ENCODE measurements around the gene ZNF513. TPM values are rescaled to one million over a fixed set of nuclear protein-coding genes. Genes with fewer than 3 reads are reported as not detected.
"Not testable (repeated sequence)": the region's sequence is repeated elsewhere in the genome, so short reads cannot be mapped to it uniquely, and the experiment has no call there.

The ZNF513 gene
- polyA plus RNA-seq, 1 donor (not counting 4 experiments of a cell fraction or from before 2014, with no cell fraction given) = 8.9 TPM

- Histone ChIP-seq H3K9ac (ENCODE audit: control insufficient read depth, extremely low read depth, insufficient read depth, low read length) (no peak overlapping the region), H3K4me3 (ENCODE audit: control insufficient read depth in 2 of 3, extremely low read depth in 1 of 3, insufficient read depth in 2 of 3, low read depth in 1 of 3, low read length in 3 of 3) (no peak overlapping the region), H3K4me1 (ENCODE audit: control insufficient read depth, extremely low read depth, insufficient read depth, low read length) (peaks cover 18% of the 10 kb centered on the region), H3K79me2 (ENCODE audit: control insufficient read depth, insufficient read depth, low read length) (peaks cover 84% of the 10 kb centered on the region), H3K36me3 (ENCODE audit: control insufficient read depth in 2 of 2, extremely low read depth in 1 of 2, insufficient read depth in 2 of 2, low read length in 2 of 2) (peaks cover 0 to 3% of the 10 kb centered on the region in 2 experiments), H4K20me1 (ENCODE audit: control insufficient read depth, extremely low read depth, insufficient read depth, low read length) (no peaks in the 10 kb centered on the region), H3K27me3 (ENCODE audit: control insufficient read depth, extremely low read depth, insufficient read depth, low read length) (no peaks in the 10 kb centered on the region), H3K4me2 (ENCODE audit: control insufficient read depth, extremely low read depth, insufficient read depth, low read depth, low read length) (no peak overlapping the region), H3K27ac (ENCODE audit: control insufficient read depth, insufficient read depth, low read length) (peak overlapping the region; percentile 25), H3K9me3 (ENCODE audit: control insufficient read depth, low read depth, low read length) (no peaks in the 10 kb centered on the region), H3K9me1 (ENCODE audit: control insufficient read depth, extremely low read depth, insufficient read depth, low read length) (no peaks in the 10 kb centered on the region), H2AFZ (ENCODE audit: control insufficient read depth, low read length) (no peak overlapping the region)
- TF ChIP-seq CTCF (optimal IDR thresholded peaks at IDR 0.05 in 1 of 3, IDR thresholded peaks at IDR 0.05 in 1 of 3, conservative IDR thresholded peaks at IDR 0.05 in 1 of 3; ENCODE audit: extremely low read depth in 1 of 3, insufficient read depth in 2 of 3, low read length in 3 of 3) (no peak), EZH2 (IDR thresholded peaks at IDR 0.05; ENCODE audit: low read length) (no peak)
- FAIRE-seq = no peak
- dilution Hi-C loops (cut with MboI; ENCODE audit: extremely low pct_ligation_motif_present, low sequenced_read_pairs) = no loop called here
- no peak for DNase-seq (ENCODE audit: low read depth, low spot score)
Observed at GRCh38 chr2:27353762-27354596, 26.6 kb downstream of the ZNF513 start.

GRCh38 chr2:27353386-27353761 lies 27.2 kb downstream of the ZNF513 start:
- peaks cover 84% of the 10 kb centered on the region for H3K79me2 ChIP-seq (ENCODE audit: control insufficient read depth, insufficient read depth, low read length)
- H3K9me1 ChIP-seq (ENCODE audit: control insufficient read depth, extremely low read depth, insufficient read depth, low read length); FAIRE-seq; H3K4me3 ChIP-seq (ENCODE audit: control insufficient read depth in 2 of 3, extremely low read depth in 1 of 3, insufficient read depth in 2 of 3, low read depth in 1 of 3, low read length in 3 of 3); DNase-seq (ENCODE audit: low read depth, low spot score); H3K36me3 ChIP-seq (ENCODE audit: control insufficient read depth in 2 of 2, extremely low read depth in 1 of 2, insufficient read depth in 2 of 2, low read length in 2 of 2); H3K27ac ChIP-seq (ENCODE audit: control insufficient read depth, insufficient read depth, low read length); dilution Hi-C loops (cut with MboI; ENCODE audit: extremely low pct_ligation_motif_present, low sequenced_read_pairs); H3K9ac ChIP-seq (ENCODE audit: control insufficient read depth, extremely low read depth, insufficient read depth, low read length); H3K4me2 ChIP-seq (ENCODE audit: control insufficient read depth, extremely low read depth, insufficient read depth, low read depth, low read length); H4K20me1 ChIP-seq (ENCODE audit: control insufficient read depth, extremely low read depth, insufficient read depth, low read length); H2AFZ ChIP-seq (ENCODE audit: control insufficient read depth, low read length); H3K27me3 ChIP-seq (ENCODE audit: control insufficient read depth, extremely low read depth, insufficient read depth, low read length); H3K9me3 ChIP-seq (ENCODE audit: control insufficient read depth, low read depth, low read length): not testable (repeated sequence)
- H3K4me1 ChIP-seq (ENCODE audit: control insufficient read depth, extremely low read depth, insufficient read depth, low read length) = peaks cover 18% of the 10 kb centered on the region

Data from keratinocyte (primary cell).